ENCODE results near the gene PHF23.
A peak's percentile ranks its signal among the peaks of the same experiment; 100 is the strongest.

PHF23 gene

GRCh38 chr17:7236808-7237207 lies 2.4 kb downstream of the PHF23 start:
- H3K4me3 ChIP-seq (ENCODE audit: low read depth, low read length), result peak overlapping the region; percentile 89
- DNase-seq (ENCODE audit: low read depth), result no peak
- no peak for TF ChIP-seq CTCF (conservative IDR thresholded peaks at IDR 0.05; ENCODE audit: low read depth, low read length)

GRCh38 chr17:7235693-7236665 lies 3.3 kb downstream of the PHF23 start:
- no peak overlapping the region for H3K4me3 ChIP-seq (ENCODE audit: low read depth, low read length)
- peak; percentile 62 for DNase-seq (ENCODE audit: low read depth)
- TF ChIP-seq CTCF (conservative IDR thresholded peaks at IDR 0.05; ENCODE audit: low read depth, low read length), result no peak

- DNase-seq (ENCODE audit: low read depth), result peak; percentile 97
- peak within 1 kb of the TSS; percentile 78 for H3K4me3 ChIP-seq (ENCODE audit: low read depth, low read length)
- no peak for TF ChIP-seq CTCF (conservative IDR thresholded peaks at IDR 0.05; ENCODE audit: low read depth, low read length)
Measured at GRCh38 chr17:7234083-7234951, 4.9 kb downstream of the PHF23 start, which contains the start of gene DVL2. Gene DVL2 (minus strand): TSS chr17:7234517. CDS start chr17:7234262, 255 bp downstream.

- H3K4me3 ChIP-seq (ENCODE audit: low read depth, low read length), result peak overlapping the region; percentile 78
- peak; percentile 40 for DNase-seq (ENCODE audit: low read depth)
- no peak for TF ChIP-seq CTCF (conservative IDR thresholded peaks at IDR 0.05; ENCODE audit: low read depth, low read length)
Measured at GRCh38 chr17:7233701-7234082, 5.6 kb downstream of the PHF23 start.

- DNase-seq (ENCODE audit: low read depth), result no peak
- no peak for TF ChIP-seq CTCF (conservative IDR thresholded peaks at IDR 0.05; ENCODE audit: low read depth, low read length)
- no peak overlapping the region for H3K4me3 ChIP-seq (ENCODE audit: low read depth, low read length)
Measured at GRCh38 chr17:7232114-7232513, 7.1 kb downstream of the PHF23 start.

- DNase-seq (ENCODE audit: low read depth), result no peak
- H3K4me3 ChIP-seq (ENCODE audit: low read depth, low read length), result no peak overlapping the region
- TF ChIP-seq CTCF (conservative IDR thresholded peaks at IDR 0.05; ENCODE audit: low read depth, low read length), result no peak
Measured at GRCh38 chr17:7229504-7229903, 9.8 kb downstream of the PHF23 start.
